GM23338 (cell line): Measurements from ENCODE around the gene PHYHIPL.

Experiments used
- EZH2 ChIP-seq: fragments of 200-600 bp; sonication (generic); IDR thresholded peaks from one replicate; pipeline ENCODE4 v1.8.0; 2017; ENCODE audit warnings: antibody characterized with exemption, mild to moderate bottlenecking, low read depth; ENCODE audit not compliant: unreplicated experiment
- NANOG ChIP-seq: IDR thresholded peaks from 2 replicates; pipeline ENCODE4 v1.6.1; 2016; ENCODE audit warnings: antibody characterized with exemption, borderline replicate concordance
- POLR2AphosphoS5 ChIP-seq: IDR thresholded peaks from 2 replicates; pipeline ENCODE4 v1.6.1; 2016; ENCODE audit warnings: antibody characterized with exemption, low read depth
- STAT1 ChIP-seq: IDR thresholded peaks from one replicate; pipeline ENCODE4 v1.6.1; 2016; ENCODE audit warnings: antibody characterized with exemption; ENCODE audit not compliant: unreplicated experiment

GRCh38 chr10:59138052-59138451, 38.4 kb upstream of the PHYHIPL start:
- no peak for TF ChIP-seq EZH2
- no peak for TF ChIP-seq STAT1
- TF ChIP-seq POLR2AphosphoS5, result no peak
- TF ChIP-seq NANOG, result no peak
